Skeletal muscle cell (primary cell): Measurements from ENCODE around the gene CLIP1.
A peak's percentile ranks its signal among the peaks of the same experiment; 100 is the strongest.
"Not testable (repeated sequence)": the region's sequence is repeated elsewhere in the genome, so short reads cannot be mapped to it uniquely, and the experiment has no call there.

Experiments
- DNase-seq: peaks from one replicate; pipeline ENCODE4 v3.0.0-alpha.2; 2010; ENCODE audit warnings: low read depth
- H3K4me3 ChIP-seq: 2 replicates; pipeline ENCODE4 v1.5.1; 2011; ENCODE audit warnings: low read depth, mild to moderate bottlenecking, control low read depth, low read length, moderate library complexity

CLIP1 gene

GRCh38 chr12:122438822-122439221, 16.4 kb upstream of the CLIP1 start:
- not testable (repeated sequence) for DNase-seq, H3K4me3 ChIP-seq

- no peak overlapping the region for H3K4me3 ChIP-seq
- DNase-seq = no peak
Observed at GRCh38 chr12:122437656-122438121, 15.2 kb upstream of the CLIP1 start.

GRCh38 chr12:122435186-122435585, 12.7 kb upstream of the CLIP1 start:
- no peak overlapping the region for H3K4me3 ChIP-seq
- no peak for DNase-seq

- DNase-seq, H3K4me3 ChIP-seq: not testable (repeated sequence)
Observed at GRCh38 chr12:122429043-122429442, 6.6 kb upstream of the CLIP1 start.

- DNase-seq = no peak
- no peak overlapping the region for H3K4me3 ChIP-seq
Observed at GRCh38 chr12:122427403-122427802, 4.9 kb upstream of the CLIP1 start.

GRCh38 chr12:122423258-122424165, 1.0 kb upstream of the CLIP1 start:
- no peak for DNase-seq
- H3K4me3 ChIP-seq = peak overlapping the region; percentile 48

GRCh38 chr12:122422730-122423257, 325 bp upstream of the CLIP1 start:
- DNase-seq = no peak
- H3K4me3 ChIP-seq = peak overlapping the region; percentile 48

GRCh38 chr12:122421187-122421820, 1.2 kb downstream of the CLIP1 start:
- DNase-seq = no peak
- peak overlapping the region; percentile 73 for H3K4me3 ChIP-seq

- peak overlapping the region; percentile 73 for H3K4me3 ChIP-seq
- no peak for DNase-seq
Observed at GRCh38 chr12:122420471-122421162, 1.9 kb downstream of the CLIP1 start.

GRCh38 chr12:122419094-122419493, 3.4 kb downstream of the CLIP1 start:
- not testable (repeated sequence) for DNase-seq, H3K4me3 ChIP-seq

GRCh38 chr12:122415665-122416064, 6.8 kb downstream of the CLIP1 start:
- H3K4me3 ChIP-seq, DNase-seq: not testable (repeated sequence)

- H3K4me3 ChIP-seq = no peak overlapping the region
- no peak for DNase-seq
Observed at GRCh38 chr12:122413516-122414404, 8.7 kb downstream of the CLIP1 start.

GRCh38 chr12:122412851-122413433, 9.5 kb downstream of the CLIP1 start:
- no peak for DNase-seq
- no peak overlapping the region for H3K4me3 ChIP-seq

- H3K4me3 ChIP-seq = no peak overlapping the region
- DNase-seq = no peak
Observed at GRCh38 chr12:122411537-122411936, 10.9 kb downstream of the CLIP1 start.

GRCh38 chr12:122407208-122407607, 15.3 kb downstream of the CLIP1 start:
- no peak overlapping the region for H3K4me3 ChIP-seq
- DNase-seq = no peak

- H3K4me3 ChIP-seq = no peak overlapping the region
- DNase-seq = peak; percentile 46
Observed at GRCh38 chr12:122406701-122407164, 15.7 kb downstream of the CLIP1 start.

GRCh38 chr12:122403831-122404230, 18.6 kb downstream of the CLIP1 start:
- no peak for DNase-seq
- no peak overlapping the region for H3K4me3 ChIP-seq

GRCh38 chr12:122403115-122403770, 19.2 kb downstream of the CLIP1 start:
- DNase-seq = no peak
- H3K4me3 ChIP-seq = no peak overlapping the region
